Right lobe of liver (tissue), 6 donors: ENCODE measurements around the gene BMPER. TPM values are rescaled to one million over a fixed set of nuclear protein-coding genes. Genes with fewer than 3 reads are reported as not detected.

Source experiments
- ATAC-seq, 4 donors: fragments of 200-7000 bp; cut with Tn5 transposase; one replicate each; pipeline ENCODE4 v1.9.1; 2020; ENCODE audit warnings: mild to moderate bottlenecking in 4 of 4, moderate library complexity in 4 of 4
- DNase-seq, 3 donors: peaks; one replicate each; pipeline ENCODE4 v3.0.0-alpha.2; 2020
- H3K27ac ChIP-seq, 3 donors: fragments of 200-600 bp; one replicate each; pipeline ENCODE4 v1.8.0; 2022
- H3K27me3 ChIP-seq, 2 donors: fragments of 200-600 bp; one replicate each; pipeline ENCODE4 v1.8.0; 2022
- H3K36me3 ChIP-seq, 4 donors: fragments of 200-600 bp; sonication (generic) in 1 of 4; one replicate each; pipeline versions ENCODE4 v1.5.1 to v1.8.0; 2017 to 2022; ENCODE audit warnings: control low read depth in 1 of 4
- H3K4me1 ChIP-seq, 4 donors: fragments of 200-600 bp; sonication (generic) in 1 of 4; one replicate each; pipeline versions ENCODE4 v1.5.1 to v1.8.0; 2017 to 2022; ENCODE audit warnings: control low read depth in 1 of 4
- H3K4me3 ChIP-seq, 3 donors: fragments of 200-600 bp; one replicate each; pipeline ENCODE4 v1.8.0; 2022
- H3K9me3 ChIP-seq, 4 donors: fragments of 200-600 bp; sonication (generic) in 1 of 4; one replicate each; pipeline versions ENCODE4 v1.5.1 to v1.8.0; 2017 to 2022; ENCODE audit warnings: control low read depth in 1 of 4
- CTCF ChIP-seq, 4 donors: fragments of 200-600 bp in 3 of 4; fragments of 450-650 bp in 1 of 4; IDR thresholded peaks; one replicate each; pipeline versions ENCODE4 v1.5.1 to v1.8.0; 2016 to 2022; ENCODE audit warnings: antibody characterized with exemption in 4 of 4, mild to moderate bottlenecking in 2 of 4
- POLR2A ChIP-seq: fragments of 450-650 bp; IDR thresholded peaks from one replicate; pipeline ENCODE4 v1.6.1; 2017; ENCODE audit warnings: antibody characterized with exemption, mild to moderate bottlenecking
- WGBS: methylation state at CpG from one replicate; pipeline ENCODE4 v1.1.6; 2018; ENCODE audit warnings: low coverage, low lambda C conversion rate; ENCODE audit not compliant: insufficient coverage; ENCODE audit errors: missing lambda C conversion rate; 5-methylcytosine and 5-hydroxymethylcytosine counted together
- intact Hi-C, 2 donors: fragments of 100-400 bp; cut with DNase I; formaldehyde crosslinking; loops; one replicate each; pipeline versions ENCODE4 v1.11.2 to v1.14.1; 2022
- long read RNA-seq: library from polyadenylated mRNA; unstranded; transcript quantifications from one replicate; pipeline ENCODE4 v2.0.0, GENCODE V29; 2019
- total RNA-seq, 6 experiments: library from RNA; depleted of rRNA in 2 of 6; stranded (reverse); fragments of >200 nt in 2 of 6; fragmentation: NEBNext Ultra II Directional in 3 of 6; extraction: Animal tissue kit (Norgen Biotek cat#: 25700) in 3 of 6; gene quantifications; one replicate each; pipeline versions ENCODE4 v1.1.0 to v1.2.4, GENCODE V29; 2016 to 2023
- donor health status: DM: no; HTN: yes; CAD: no.
- donor health status: DM: no; HTN: no; CAD: no.
- donor health status: DM: no; HTN: no; CAD: no.
- donor health status: DM: no; HTN: yes; CAD: no.
- donor health status: DM: no; HTN: yes; CAD: no.

BMPER gene
- total RNA-seq: 10 to 100 TPM in 3 of 6 experiments, 1 to 10 TPM in 3; 5.8 to 17.1 (median 10.4) TPM
- long read RNA-seq, partial matches to known transcripts: 0 of 1 reads
- long read RNA-seq, other reads (novel, unspliced or antisense): 1 of 1 reads

GRCh38 chr7:33905389-33906032 is at the start of gene BMPER:
BMPER (plus strand) TSS chr7:33905539; CDS start chr7:33905614, 75 bp downstream.
- Histone ChIP-seq H3K27me3 (peaks cover 0 to 6% of the 10 kb centered on the region in 2 donors), H3K9me3 (no peaks in the 10 kb centered on the region), H3K27ac (peak within 1 kb of the TSS; percentile 46 to 85 (median 58)), H3K4me1 (peaks cover 0 to 17% (median 0%) of the 10 kb centered on the region in 4 donors), H3K36me3 (no peaks in the 10 kb centered on the region), H3K4me3 (peak within 1 kb of the TSS; percentile 41 to 51 (median 42))
- DNase-seq (peak; percentile 52 to 62 (median 53)), ATAC-seq (peak; percentile 53 to 64 (median 56))
- intact Hi-C loops: no loop called here
- WGBS: 7% methylated on average over 10 of the region's 47 CpGs
- TF ChIP-seq CTCF (IDR thresholded peaks at IDR 0.05) (no peak), POLR2A (no peak)

- no peaks in the 10 kb centered on the region for H3K4me1 ChIP-seq
- no peaks in the 10 kb centered on the region for H3K27me3 ChIP-seq
- ATAC-seq (no peak), DNase-seq (no peak)
- no peaks in the 10 kb centered on the region for H3K9me3 ChIP-seq
- H3K27ac ChIP-seq: no peak overlapping the region
- TF ChIP-seq CTCF (IDR thresholded peaks at IDR 0.05) (no peak), POLR2A (no peak)
- H3K4me3 ChIP-seq: no peak overlapping the region
- intact Hi-C loops: no loop called here
- no peaks in the 10 kb centered on the region for H3K36me3 ChIP-seq
Measured at GRCh38 chr7:33861947-33862346, 43.4 kb upstream of the BMPER start.

DNA sequence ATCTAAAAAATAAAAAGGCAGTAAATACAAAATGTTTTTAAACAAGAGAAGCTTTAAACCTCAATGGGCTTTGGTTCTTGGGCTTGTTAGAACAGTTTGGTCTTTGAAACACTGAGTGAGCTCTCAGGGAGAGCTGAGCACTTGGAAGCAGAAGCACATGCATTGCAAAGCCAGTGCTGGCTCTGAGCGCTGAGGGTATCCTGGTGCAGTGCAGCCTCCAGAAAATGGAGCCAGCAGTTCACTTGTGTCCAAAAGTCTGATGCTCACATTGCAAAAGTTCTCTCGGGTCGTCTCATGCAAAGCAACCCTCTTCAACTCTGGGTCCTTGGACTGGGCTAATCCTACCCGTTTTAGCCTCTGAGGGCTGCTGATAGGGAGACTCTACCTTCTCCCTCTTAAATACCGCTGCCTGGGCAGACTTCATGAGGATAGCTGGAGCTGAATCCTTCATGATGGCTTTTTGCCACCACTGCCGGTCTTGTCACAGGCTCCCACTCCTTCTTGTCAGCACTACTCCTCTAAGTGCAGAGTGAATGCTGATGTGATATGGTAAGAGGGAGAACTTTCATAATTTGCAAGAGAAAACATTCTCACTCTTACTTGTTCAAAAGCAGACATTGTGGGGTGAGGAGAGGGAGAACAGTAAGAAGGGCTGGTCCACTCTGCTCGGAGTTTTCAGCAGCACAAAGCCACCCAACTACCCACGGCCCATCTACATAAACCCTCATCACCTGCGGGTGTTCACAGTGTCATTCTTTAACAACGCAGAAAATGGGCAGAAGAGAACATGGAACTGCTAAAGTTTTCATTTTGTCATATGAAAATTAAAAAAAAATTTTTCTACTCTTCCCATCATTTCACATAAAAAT is 42.2 kb upstream of the BMPER start:
- Histone ChIP-seq H3K4me1 (no peaks in the 10 kb centered on the region), H3K27me3 (no peaks in the 10 kb centered on the region), H3K27ac (no peak overlapping the region), H3K36me3 (no peaks in the 10 kb centered on the region), H3K4me3 (no peak overlapping the region), H3K9me3 (no peaks in the 10 kb centered on the region)
- DNase-seq (no peak), ATAC-seq (no peak)
- WGBS: 55% methylated on average over 7 of the region's 10 CpGs
- TF ChIP-seq CTCF (IDR thresholded peaks at IDR 0.05): no peak
- TF ChIP-seq POLR2A: no peak
- intact Hi-C loops: no loop called here

DNA sequence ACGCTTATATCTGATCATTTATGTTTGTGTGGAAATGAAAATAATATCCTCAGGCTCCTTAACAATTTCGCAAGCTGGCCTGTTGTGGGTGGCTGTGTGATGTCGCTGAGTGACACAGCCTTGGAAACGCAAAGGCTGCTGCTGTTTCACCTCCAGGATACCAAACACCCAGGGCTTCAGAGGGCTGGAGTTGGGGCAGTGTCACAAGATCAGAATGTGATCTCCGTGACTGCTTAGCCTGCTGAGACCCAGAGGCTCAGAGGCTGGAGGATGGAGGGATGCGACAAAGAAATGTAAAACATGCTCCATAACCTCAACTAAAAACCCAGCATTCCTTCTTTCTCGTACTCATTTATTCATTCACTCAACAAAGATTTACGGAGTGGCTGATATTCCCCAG is 37.2 kb upstream of the BMPER start:
- no peaks in the 10 kb centered on the region for H3K4me1 ChIP-seq
- no peak for TF ChIP-seq POLR2A
- no peaks in the 10 kb centered on the region for H3K9me3 ChIP-seq
- no peak overlapping the region for H3K4me3 ChIP-seq
- intact Hi-C loops: no loop called here
- no peaks in the 10 kb centered on the region for H3K36me3 ChIP-seq
- H3K27ac ChIP-seq: no peak overlapping the region
- 72% methylated on average over 8 of the region's 8 CpGs for whole genome bisulfite sequencing
- H3K27me3 ChIP-seq: no peaks in the 10 kb centered on the region
- DNase-seq (no peak), ATAC-seq (no peak)

- DNase-seq (no peak), ATAC-seq (no peak)
- intact Hi-C loops: no loop called here
- Histone ChIP-seq H3K36me3 (no peaks in the 10 kb centered on the region), H3K27me3 (no peaks in the 10 kb centered on the region), H3K27ac (no peak overlapping the region), H3K4me3 (no peak overlapping the region), H3K4me1 (no peaks in the 10 kb centered on the region), H3K9me3 (no peaks in the 10 kb centered on the region)
- whole genome bisulfite sequencing: 64% methylated on average over 5 of the region's 5 CpGs
- TF ChIP-seq POLR2A (no peak), CTCF (IDR thresholded peaks at IDR 0.05) (no peak)
Measured at GRCh38 chr7:33869176-33869575, 36.2 kb upstream of the BMPER start.
